ENCODE results near the gene SH3D21.

The SH3D21 gene

GRCh38 chr1:36307601-36308330, 1.6 kb downstream of the SH3D21 start:
- peak overlapping the region; percentile 70; the same call in 1 of the 2 replicates for H3K27ac ChIP-seq
- TF ChIP-seq CTCF (conservative IDR thresholded peaks at IDR 0.05) (no peak), ZFX (IDR thresholded peaks at IDR 0.05) (no peak)

- TF ChIP-seq ZFX (IDR thresholded peaks at IDR 0.05) = no peak
- TF ChIP-seq CTCF (conservative IDR thresholded peaks at IDR 0.05) = no peak
- H3K27ac ChIP-seq = no peak overlapping the region
Measured at GRCh38 chr1:36309397-36309796, 3.2 kb downstream of the SH3D21 start.

- H3K27ac ChIP-seq = no peak overlapping the region
Measured at GRCh38 chr1:36320291-36320761, 14.2 kb downstream of the SH3D21 start.

GRCh38 chr1:36320767-36321118, 14.6 kb downstream of the SH3D21 start:
- TF ChIP-seq ZFX (IDR thresholded peaks at IDR 0.05) (no peak), CTCF (conservative IDR thresholded peaks at IDR 0.05) (no peak)
- no peak overlapping the region for H3K27ac ChIP-seq

More at GRCh38 chr1:36320291-36320761, 14.2 kb downstream of the SH3D21 start:
- TF ChIP-seq ZFX (IDR thresholded peaks at IDR 0.05) = no peak
- no peak for TF ChIP-seq CTCF (conservative IDR thresholded peaks at IDR 0.05)

- H3K27ac ChIP-seq = no peak overlapping the region
- TF ChIP-seq ZFX (IDR thresholded peaks at IDR 0.05) = no peak
- no peak for TF ChIP-seq CTCF (conservative IDR thresholded peaks at IDR 0.05)
Measured at GRCh38 chr1:36321119-36321951, 15.2 kb downstream of the SH3D21 start.

- H3K27ac ChIP-seq = no peak overlapping the region
- no peak for TF ChIP-seq CTCF (conservative IDR thresholded peaks at IDR 0.05)
Measured at GRCh38 chr1:36322041-36322785, 16.0 kb downstream of the SH3D21 start.
